Stimulated activated CD4-positive, alpha-beta T cell treated with anti-CD3 and anti-CD28 coated beads, Interleukin-1b, Interleukin-23, amount 100 ng/mL, for 48 hours (primary cell): ENCODE data around the gene CNPY2.
"Not testable (repeated sequence)": the region's sequence is repeated elsewhere in the genome, so short reads cannot be mapped to it uniquely, and the experiment has no call there.

Experiments used
- DNase-seq: peaks from one replicate; pipeline ENCODE4 v3.0.0-alpha.2; 2020

Gene CNPY2

GRCh38 chr12:56315622-56316473 is at the start of gene CNPY2:
Gene CNPY2, minus strand, starts transcription at chr12:56315988. Its CDS starts 771 bp downstream, at chr12:56315217.
- DNase-seq: peak; percentile 95

- DNase-seq: no peak
Observed at GRCh38 chr12:56362130-56363059, 46.6 kb upstream of the CNPY2 start, which contains the start of gene APOF. Gene APOF, minus strand, starts transcription at chr12:56362857. Its CDS starts 112 bp downstream, at chr12:56362745.

GRCh38 chr12:56361487-56362129 is 45.8 kb upstream of the CNPY2 start:
- DNase-seq: no peak

- peak; percentile 99 for DNase-seq
Observed at GRCh38 chr12:56359851-56360767, 44.3 kb upstream of the CNPY2 start, which contains the start of gene STAT2. Gene STAT2, minus strand, starts transcription at chr12:56360107. Its CDS starts 3,536 bp downstream, at chr12:56356571.

GRCh38 chr12:56358836-56359532 is 43.2 kb upstream of the CNPY2 start:
- no peak for DNase-seq

GRCh38 chr12:56351325-56351724 is 35.5 kb upstream of the CNPY2 start:
- DNase-seq: no peak

GRCh38 chr12:56350662-56351061 is 34.9 kb upstream of the CNPY2 start:
- DNase-seq: no peak

- DNase-seq: no peak
Observed at GRCh38 chr12:56348776-56349175, 33.0 kb upstream of the CNPY2 start.

GRCh38 chr12:56347255-56347654 is 31.5 kb upstream of the CNPY2 start:
- DNase-seq: not testable (repeated sequence)

- DNase-seq: no peak
Observed at GRCh38 chr12:56346675-56347074, 30.9 kb upstream of the CNPY2 start.

GRCh38 chr12:56342290-56342689 is 26.5 kb upstream of the CNPY2 start:
- DNase-seq: not testable (repeated sequence)

GRCh38 chr12:56341616-56342015 is 25.8 kb upstream of the CNPY2 start:
- DNase-seq: no peak

GRCh38 chr12:56339158-56339422 is 23.3 kb upstream of the CNPY2 start:
- no peak for DNase-seq

GRCh38 chr12:56338308-56339157 is 22.7 kb upstream of the CNPY2 start, which contains the start of gene IL23A:
Gene IL23A, plus strand, starts transcription at chr12:56338884. Its CDS starts 161 bp downstream, at chr12:56339045.
- peak; percentile 92 for DNase-seq

GRCh38 chr12:56337753-56338251 is 22.0 kb upstream of the CNPY2 start:
- no peak for DNase-seq

- no peak for DNase-seq
Observed at GRCh38 chr12:56336361-56337167, 20.8 kb upstream of the CNPY2 start.

- DNase-seq: not testable (repeated sequence)
Observed at GRCh38 chr12:56335527-56335926, 19.7 kb upstream of the CNPY2 start.

GRCh38 chr12:56334490-56334793 is 18.7 kb upstream of the CNPY2 start:
- DNase-seq: no peak
